Bronchial epithelial cell (primary cell): ENCODE data around the gene SH3BP2. TPM values are rescaled to one million over a fixed set of nuclear protein-coding genes. Genes with fewer than 3 reads are reported as not detected.

Source experiments
- DNase-seq: peaks from one replicate; pipeline ENCODE4 v3.0.0-alpha.2; 2010; ENCODE audit warnings: low read depth
- FAIRE-seq: peaks from 2 replicates; lab custom pipeline; 2011; peaks lifted over from hg19 to GRCh38; lab: Jason Lieb, UNC
- H3K27me3 ChIP-seq: 2 replicates; pipeline ENCODE4 v1.5.1; 2011; ENCODE audit warnings: low read length; ENCODE audit not compliant: control insufficient read depth, insufficient read depth
- H3K36me3 ChIP-seq: 2 replicates; pipeline ENCODE4 v1.5.1; 2011; ENCODE audit warnings: low read length; ENCODE audit not compliant: control insufficient read depth, insufficient read depth
- H3K4me3 ChIP-seq: 2 replicates; pipeline ENCODE4 v1.5.1; 2011; ENCODE audit warnings: mild to moderate bottlenecking, low read depth, low read length, control low read depth
- total RNA-seq: library from RNA; depleted of rRNA; stranded (reverse); fragments of >200 nt; gene quantifications from 2 replicates; pipeline ENCODE4 v1.2.1, GENCODE V29; 2014
- TF ChIP-seq, protein P1 (sequence below): IDR thresholded peaks from 2 replicates; pipeline ENCODE4 v1.5.1; 2011; ENCODE audit warnings: mild to moderate bottlenecking, moderate library complexity, low read length, control low read depth, inconsistent platforms; ENCODE audit not compliant: insufficient read depth, severe bottlenecking

SH3BP2 gene
- total RNA-seq, 1 donor from 2014 or later = 31.1 TPM

DNA sequence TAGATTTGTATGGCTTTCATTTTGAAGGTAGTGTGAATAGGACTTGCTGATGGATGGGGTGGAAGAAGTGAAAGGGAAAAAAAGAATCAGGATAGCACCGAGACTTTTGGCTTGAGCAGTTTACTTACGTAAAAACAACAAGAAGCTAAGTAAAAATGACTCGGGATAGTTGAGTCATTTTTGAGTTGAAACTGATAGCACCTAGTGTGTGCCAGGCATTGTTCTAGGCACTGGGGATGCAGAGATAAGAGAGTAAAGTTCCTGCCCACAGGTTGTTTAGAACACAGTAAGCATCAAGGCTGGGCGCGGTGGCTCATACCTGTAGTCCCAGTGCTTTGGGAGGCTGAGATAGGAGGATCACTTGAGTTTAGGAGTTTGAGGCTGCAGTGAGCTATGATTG lies 85.5 kb downstream of the SH3BP2 start:
- H3K36me3 ChIP-seq = peaks cover 9% of the 10 kb centered on the region
- no peaks in the 10 kb centered on the region for H3K27me3 ChIP-seq
- TF ChIP-seq, protein P1, sequence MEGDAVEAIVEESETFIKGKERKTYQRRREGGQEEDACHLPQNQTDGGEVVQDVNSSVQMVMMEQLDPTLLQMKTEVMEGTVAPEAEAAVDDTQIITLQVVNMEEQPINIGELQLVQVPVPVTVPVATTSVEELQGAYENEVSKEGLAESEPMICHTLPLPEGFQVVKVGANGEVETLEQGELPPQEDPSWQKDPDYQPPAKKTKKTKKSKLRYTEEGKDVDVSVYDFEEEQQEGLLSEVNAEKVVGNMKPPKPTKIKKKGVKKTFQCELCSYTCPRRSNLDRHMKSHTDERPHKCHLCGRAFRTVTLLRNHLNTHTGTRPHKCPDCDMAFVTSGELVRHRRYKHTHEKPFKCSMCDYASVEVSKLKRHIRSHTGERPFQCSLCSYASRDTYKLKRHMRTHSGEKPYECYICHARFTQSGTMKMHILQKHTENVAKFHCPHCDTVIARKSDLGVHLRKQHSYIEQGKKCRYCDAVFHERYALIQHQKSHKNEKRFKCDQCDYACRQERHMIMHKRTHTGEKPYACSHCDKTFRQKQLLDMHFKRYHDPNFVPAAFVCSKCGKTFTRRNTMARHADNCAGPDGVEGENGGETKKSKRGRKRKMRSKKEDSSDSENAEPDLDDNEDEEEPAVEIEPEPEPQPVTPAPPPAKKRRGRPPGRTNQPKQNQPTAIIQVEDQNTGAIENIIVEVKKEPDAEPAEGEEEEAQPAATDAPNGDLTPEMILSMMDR = no peak
- no peak overlapping the region for H3K4me3 ChIP-seq
- FAIRE-seq (no peak), DNase-seq (no peak)

DNA sequence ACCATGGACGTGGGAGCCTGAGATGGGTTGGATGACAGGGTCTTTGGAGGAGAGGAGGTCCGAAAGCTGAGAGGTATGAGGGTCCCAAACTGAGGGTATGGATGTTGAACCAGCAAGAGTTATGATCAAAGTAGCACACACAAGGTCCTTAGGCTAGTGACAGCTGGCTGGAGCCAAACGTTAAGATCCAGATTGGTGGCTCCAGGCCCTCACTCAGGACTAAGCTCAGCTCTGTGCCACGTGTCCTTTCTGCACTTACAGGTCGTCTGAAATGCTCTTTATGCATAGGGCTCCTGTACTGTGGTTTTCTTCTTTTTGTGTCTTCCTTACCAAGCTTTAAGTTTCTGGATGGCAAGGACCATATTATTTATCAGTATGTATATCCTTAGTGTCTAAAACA lies 86.1 kb downstream of the SH3BP2 start:
- no peaks in the 10 kb centered on the region for H3K27me3 ChIP-seq
- FAIRE-seq (no peak), DNase-seq (no peak)
- H3K36me3 ChIP-seq = peaks cover 9% of the 10 kb centered on the region
- H3K4me3 ChIP-seq = no peak overlapping the region
- TF ChIP-seq, protein P1 = no peak

DNA sequence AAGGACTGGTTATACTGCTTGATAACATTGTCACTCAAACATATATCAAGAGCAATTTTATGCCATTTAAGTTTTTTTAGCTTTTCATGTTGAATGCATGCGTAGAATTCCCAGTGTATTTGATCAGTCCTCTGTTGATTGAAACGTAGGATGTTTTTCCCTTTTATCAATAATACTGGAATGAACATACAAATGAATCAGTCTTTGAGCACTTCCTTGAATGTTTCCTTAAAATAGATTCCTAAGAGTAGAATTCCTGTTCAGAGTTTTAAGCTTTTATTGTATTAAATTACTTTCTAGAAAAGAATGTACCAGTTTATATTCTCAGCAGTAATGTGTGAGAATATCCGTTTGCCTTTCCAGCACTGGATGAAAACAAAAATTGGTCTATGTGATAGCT lies 88.5 kb downstream of the SH3BP2 start:
- Histone ChIP-seq H3K27me3 (no peaks in the 10 kb centered on the region), H3K36me3 (peaks cover 13% of the 10 kb centered on the region), H3K4me3 (no peak overlapping the region)
- DNase-seq (no peak), FAIRE-seq (no peak)
- TF ChIP-seq, protein P1 = no peak

DNA sequence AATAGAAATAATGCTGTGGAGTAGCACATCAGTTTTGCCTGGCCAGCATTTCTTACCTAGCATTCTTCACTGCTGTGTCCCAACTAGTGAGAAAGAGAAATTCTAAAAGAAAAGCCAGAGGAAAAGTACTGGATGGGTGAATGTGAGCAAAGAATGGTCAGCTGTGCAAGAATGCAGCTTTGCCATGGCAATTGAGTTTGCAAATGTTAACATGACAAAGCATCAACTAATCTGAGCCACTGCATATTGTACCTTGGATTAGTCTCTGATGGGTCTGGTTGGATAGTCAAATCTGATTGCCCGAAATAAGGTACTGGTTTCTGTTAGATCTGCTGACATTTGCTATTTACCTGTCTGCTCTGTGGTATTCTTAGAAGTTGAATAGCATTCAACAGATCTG lies 89.5 kb downstream of the SH3BP2 start:
- FAIRE-seq (no peak), DNase-seq (no peak)
- TF ChIP-seq, protein P1 = no peak
- Histone ChIP-seq H3K36me3 (peaks cover 15% of the 10 kb centered on the region), H3K4me3 (no peak overlapping the region), H3K27me3 (no peaks in the 10 kb centered on the region)

DNA sequence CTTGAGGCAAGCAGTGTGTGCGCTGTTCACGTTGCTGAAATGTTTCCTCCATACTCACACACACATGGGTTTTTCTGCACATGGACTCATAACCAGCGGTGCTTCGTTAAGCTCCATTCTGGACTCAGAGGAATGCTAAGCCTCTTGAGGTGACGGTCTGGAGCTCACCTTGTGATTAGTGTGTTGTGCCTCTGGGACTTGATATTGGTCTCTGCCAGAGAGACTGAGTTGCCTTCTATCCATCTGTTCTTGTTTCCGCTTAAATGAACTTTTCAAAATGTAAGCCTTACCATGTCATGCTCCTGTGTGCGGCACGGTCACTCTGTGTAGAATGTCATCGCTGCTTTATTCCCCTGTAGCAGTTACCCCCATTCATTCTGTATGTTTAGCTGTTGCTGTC lies 93.3 kb downstream of the SH3BP2 start:
- DNase-seq = no peak
- H3K27me3 ChIP-seq = no peaks in the 10 kb centered on the region
- peaks cover 14% of the 10 kb centered on the region for H3K36me3 ChIP-seq
- FAIRE-seq = no peak
- TF ChIP-seq, protein P1 = no peak
- no peak overlapping the region for H3K4me3 ChIP-seq

DNA sequence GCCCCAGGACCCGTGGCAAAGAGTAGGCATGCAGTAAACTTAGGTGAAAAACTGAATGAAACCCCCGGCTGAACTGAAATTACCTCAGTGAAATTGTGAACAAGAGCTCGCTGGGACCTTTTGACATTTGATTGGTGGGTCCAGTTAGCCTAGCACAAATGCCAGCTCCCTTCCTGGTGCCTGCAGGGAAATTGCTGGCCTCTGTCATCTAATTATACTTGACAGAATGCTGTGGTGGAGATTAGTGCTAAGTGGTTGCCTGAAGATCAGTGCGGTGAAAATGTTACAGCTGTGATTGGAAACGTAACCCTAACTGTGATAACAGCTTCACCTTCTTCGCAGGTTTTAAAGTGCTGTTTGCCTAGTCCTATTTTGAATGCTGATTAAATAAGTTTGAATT lies 93.7 kb downstream of the SH3BP2 start:
- FAIRE-seq (no peak), DNase-seq (no peak)
- TF ChIP-seq, protein P1 = no peak
- Histone ChIP-seq H3K4me3 (no peak overlapping the region), H3K36me3 (peaks cover 14% of the 10 kb centered on the region), H3K27me3 (no peaks in the 10 kb centered on the region)
